ENCODE data around the gene ITGB4.
A peak's percentile ranks its signal among the peaks of the same experiment; 100 is the strongest.

ITGB4 gene

GRCh38 chr17:75720656-75721462 is at the start of gene ITGB4:
Gene ITGB4 (plus strand): TSS chr17:75721459. CDS start chr17:75724704, 3,245 bp downstream.
- peak; percentile 35 to 46 for DNase-seq (ENCODE audit: low read depth in 1 of 2, low spot score in 1 of 2)

GRCh38 chr17:75672011-75672410 is 49.2 kb upstream of the ITGB4 start:
- no peak for DNase-seq (ENCODE audit: low read depth in 1 of 2, low spot score in 1 of 2)

DNA sequence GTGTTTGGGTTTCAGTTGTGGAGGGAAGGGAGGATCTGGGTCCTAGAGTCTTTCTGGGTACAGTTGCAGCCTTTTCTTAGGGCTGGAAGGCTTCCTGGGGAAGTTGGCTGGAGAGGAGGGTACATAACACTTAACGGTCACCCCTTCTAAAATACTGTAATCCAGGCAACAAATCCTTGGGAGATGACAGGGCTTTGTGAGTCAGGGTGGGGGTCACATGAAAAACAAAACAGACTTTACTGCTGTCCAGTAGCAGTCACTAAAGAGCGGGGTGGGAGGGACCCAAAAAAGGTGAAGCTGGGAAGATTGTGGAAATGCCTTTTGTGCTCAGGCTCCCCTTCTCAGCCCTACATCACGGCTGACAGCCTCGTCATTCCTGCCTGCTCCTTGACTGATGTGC is 47.8 kb upstream of the ITGB4 start:
- DNase-seq (ENCODE audit: low read depth in 1 of 2, low spot score in 1 of 2) = no peak

DNA sequence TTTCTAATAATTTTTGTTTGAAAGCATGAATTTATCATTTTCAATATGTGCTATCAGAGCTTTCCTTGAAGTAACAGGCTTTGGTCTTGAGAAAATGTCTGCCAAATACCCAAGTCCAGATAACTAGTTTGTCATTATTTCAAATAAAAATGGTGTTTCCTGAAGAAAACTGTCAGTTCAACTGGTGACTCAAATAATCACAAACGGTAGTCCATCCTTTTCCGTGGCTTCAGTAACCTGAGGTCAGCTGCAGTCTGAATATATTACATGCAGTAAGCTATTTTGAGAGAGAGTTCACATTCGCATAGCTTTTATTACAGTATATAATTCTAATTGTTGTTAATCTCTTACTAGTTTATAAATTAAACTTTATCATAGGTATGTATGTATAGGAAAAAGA is 44.8 kb upstream of the ITGB4 start:
- DNase-seq (ENCODE audit: low read depth in 1 of 2, low spot score in 1 of 2) = no peak

GRCh38 chr17:75679706-75680211 is 41.5 kb upstream of the ITGB4 start:
- DNase-seq (ENCODE audit: low read depth in 1 of 2, low spot score in 1 of 2) = no peak

DNA sequence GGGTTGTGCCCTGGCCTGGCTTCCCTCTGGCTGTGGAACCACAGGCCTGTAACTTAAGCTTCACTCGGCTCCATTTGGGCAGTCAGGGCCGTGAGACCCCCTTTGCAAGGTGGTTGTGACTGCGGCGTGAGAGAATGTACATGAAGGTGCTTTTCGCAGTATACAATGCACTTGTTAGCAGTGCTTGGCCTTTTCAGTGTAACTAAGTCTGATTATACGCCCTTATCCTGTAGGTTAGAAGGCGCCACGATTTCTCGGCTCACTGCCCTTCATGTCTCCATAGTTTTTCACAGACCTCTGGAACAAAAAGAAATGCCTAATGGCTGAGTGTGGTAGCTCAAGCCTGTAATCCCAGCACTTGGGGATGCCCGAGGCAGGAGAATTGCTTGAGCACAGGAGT is 40.8 kb upstream of the ITGB4 start:
- DNase-seq (ENCODE audit: low read depth in 1 of 2, low spot score in 1 of 2) = no peak

DNA sequence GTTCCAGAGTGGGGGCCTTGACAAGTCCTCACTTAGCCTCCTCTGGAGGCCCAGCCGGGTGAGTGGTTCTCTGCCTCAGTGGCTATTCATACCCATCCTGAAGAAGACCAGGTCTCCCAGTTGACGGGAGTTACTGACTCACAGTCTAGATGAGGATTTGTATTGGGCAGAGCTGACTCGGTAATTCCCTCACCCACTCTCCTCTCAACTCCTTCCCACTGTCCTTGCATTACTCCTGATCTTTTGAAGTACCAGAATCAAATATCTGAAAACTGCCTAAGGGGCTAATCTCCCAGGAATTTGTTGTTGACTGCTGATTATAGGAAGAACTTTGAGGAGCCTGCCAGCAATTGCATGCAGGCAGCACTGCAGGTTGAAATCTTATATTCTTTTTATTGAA is 40.0 kb upstream of the ITGB4 start:
- no peak for DNase-seq (ENCODE audit: low read depth in 1 of 2, low spot score in 1 of 2)

DNA sequence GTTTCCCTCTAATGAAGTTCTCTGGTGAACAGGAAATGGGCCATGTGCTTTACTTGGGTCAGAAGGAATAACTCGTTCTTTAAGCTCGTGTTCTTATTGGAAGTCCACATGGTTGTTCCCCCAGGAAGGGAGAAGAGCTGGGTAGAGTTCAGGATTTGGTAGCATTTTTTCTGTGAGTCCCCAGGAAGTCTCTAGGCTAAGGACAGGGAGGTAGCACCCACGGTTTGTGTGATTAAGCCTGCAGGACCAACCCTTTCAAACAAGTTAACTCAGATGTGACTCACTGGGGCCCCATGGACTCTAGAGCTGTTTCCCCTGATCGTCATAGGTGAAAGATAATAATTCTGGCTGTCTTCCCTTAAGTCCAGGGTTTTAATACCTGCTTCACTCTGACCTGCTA is 37.7 kb upstream of the ITGB4 start:
- DNase-seq (ENCODE audit: low read depth in 1 of 2, low spot score in 1 of 2) = no peak

DNA sequence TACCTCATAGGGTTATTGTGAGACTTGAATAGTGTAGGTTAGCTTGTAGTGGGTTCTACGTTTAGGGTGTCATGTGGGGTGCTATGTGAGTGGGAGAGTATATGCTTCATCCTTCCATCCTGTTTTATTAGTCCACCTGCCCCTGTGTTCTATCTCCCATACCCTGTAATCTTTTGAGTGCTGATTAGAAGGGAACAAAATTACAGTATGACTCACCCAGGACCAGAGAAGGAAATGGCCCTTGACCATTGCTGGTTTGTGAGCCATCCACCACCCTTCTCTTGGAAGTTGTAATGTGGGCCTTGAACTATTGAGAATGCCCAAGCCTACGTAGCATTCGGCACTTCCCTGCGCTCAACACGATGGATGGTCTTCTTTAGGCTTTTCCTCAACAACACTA is 37.0 kb upstream of the ITGB4 start:
- DNase-seq (ENCODE audit: low read depth in 1 of 2, low spot score in 1 of 2) = no peak

GRCh38 chr17:75684924-75685323 is 36.3 kb upstream of the ITGB4 start:
- no peak for DNase-seq (ENCODE audit: low read depth in 1 of 2, low spot score in 1 of 2)

DNA sequence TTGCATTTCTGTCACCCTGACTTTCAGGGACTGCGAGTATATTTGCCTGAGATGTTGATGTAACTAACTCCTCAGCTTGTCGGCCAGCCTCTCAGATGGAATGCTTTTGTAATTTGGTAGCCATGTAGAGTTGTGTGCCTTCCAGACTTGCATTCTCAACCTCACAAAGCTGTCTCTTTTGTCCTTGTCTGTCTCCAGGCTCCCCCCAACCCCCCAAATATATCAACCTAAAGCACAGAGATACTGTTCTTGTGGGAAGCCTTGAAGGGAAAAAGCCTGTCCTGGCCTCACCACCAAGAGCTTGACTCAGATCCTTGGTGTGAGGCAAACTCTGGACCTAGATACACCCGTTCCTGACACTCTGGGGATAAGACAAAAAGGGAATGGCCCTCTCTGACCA is 35.8 kb upstream of the ITGB4 start:
- DNase-seq (ENCODE audit: low read depth in 1 of 2, low spot score in 1 of 2) = no peak

- no peak for DNase-seq (ENCODE audit: low read depth in 1 of 2, low spot score in 1 of 2)
These were observed 32.9 kb upstream of the ITGB4 start for GRCh38 chr17:75688209-75688825.

DNA sequence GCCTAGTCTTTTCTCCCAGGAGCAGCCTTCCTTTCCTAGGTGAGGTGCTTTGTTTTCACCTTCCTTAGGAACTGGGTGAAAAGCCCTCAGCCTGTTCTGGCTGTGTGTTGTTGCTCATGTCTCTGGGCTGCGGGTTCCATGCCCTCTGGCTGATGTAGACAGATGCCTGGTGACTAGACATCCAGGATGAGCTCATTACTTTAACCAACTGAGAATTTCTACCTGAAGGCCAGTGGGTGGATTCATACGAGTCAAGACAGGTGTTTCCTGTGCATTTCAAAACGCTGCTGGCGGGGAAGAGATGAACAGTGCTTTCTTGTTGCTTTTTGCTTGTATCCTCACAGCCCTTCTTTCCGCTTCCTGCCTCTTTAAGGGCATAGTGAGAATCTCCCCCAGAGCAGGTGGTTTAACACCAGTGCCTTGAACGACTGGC is 31.8 kb upstream of the ITGB4 start:
- peak in 1 of 2 donors; percentile 7 for DNase-seq (ENCODE audit: low read depth in 1 of 2, low spot score in 1 of 2)

GRCh38 chr17:75691371-75691791 is 29.9 kb upstream of the ITGB4 start:
- no peak for DNase-seq (ENCODE audit: low read depth in 1 of 2, low spot score in 1 of 2)

DNA sequence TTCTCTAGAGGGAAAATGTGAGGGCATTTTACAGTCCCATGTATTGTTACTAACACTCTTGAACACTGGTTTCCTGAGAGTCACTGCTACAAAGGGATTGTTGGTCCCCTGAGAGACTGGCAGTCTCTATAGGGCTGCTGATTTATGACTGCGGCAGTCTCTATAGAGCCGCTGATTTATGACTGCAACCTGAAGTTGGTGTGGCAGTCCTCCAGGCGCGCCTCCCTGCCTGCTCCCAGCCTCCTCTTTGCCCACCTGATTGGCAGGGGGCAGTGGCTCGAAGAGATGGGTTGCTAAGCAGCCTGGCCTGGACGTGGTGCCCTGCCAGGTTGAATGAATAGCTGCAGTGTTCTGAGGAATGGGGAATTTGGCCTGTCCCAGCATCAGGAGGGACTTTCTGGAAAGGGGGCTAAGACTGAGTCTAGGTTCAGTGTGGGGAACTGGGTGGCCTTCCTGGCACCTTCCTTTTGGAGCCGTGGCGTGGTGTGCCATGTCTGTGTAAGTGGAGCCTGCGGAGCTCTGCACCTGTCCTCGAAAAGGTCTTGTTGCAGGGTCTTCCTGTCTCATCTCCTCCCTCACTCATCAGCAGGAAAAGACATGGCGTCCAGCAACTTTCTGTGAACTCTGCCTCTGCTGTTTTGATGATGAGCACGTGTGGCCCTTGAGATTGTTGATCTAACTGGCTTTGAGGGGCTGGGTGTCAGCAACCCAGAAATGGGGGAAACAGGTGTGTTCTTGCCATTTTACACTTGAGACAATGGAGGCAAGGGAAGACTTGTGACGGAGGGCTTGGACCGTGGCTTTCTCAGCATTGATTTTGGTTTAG is 29.2 kb upstream of the ITGB4 start:
- DNase-seq (ENCODE audit: low read depth in 1 of 2, low spot score in 1 of 2) = no peak

GRCh38 chr17:75692976-75693375 is 28.3 kb upstream of the ITGB4 start:
- DNase-seq (ENCODE audit: low read depth in 1 of 2, low spot score in 1 of 2) = no peak

- no peak for DNase-seq (ENCODE audit: low read depth in 1 of 2, low spot score in 1 of 2)
These were observed 27.5 kb upstream of the ITGB4 start for GRCh38 chr17:75693500-75694481.

- no peak for DNase-seq (ENCODE audit: low read depth in 1 of 2, low spot score in 1 of 2)
These were observed 26.7 kb upstream of the ITGB4 start for GRCh38 chr17:75694536-75694935.

- DNase-seq (ENCODE audit: low read depth in 1 of 2, low spot score in 1 of 2) = no peak
These were observed 26.0 kb upstream of the ITGB4 start for GRCh38 chr17:75695141-75695829.

GRCh38 chr17:75695830-75696271 is 25.4 kb upstream of the ITGB4 start:
- no peak for DNase-seq (ENCODE audit: low read depth in 1 of 2, low spot score in 1 of 2)

Data from stimulated activated CD4-positive, alpha-beta T cell treated with anti-CD3 and anti-CD28 coated beads, Interleukin-15, amount 100 ng/mL, for 1 hour (primary cell).